Left ventricle myocardium inferior (tissue), 1 donor: ENCODE data around the gene USP22. TPM values are rescaled to one million over a fixed set of nuclear protein-coding genes. Genes with fewer than 3 reads are reported as not detected.
"Not testable (repeated sequence)": the region's sequence is repeated elsewhere in the genome, so short reads cannot be mapped to it uniquely, and the experiment has no call there.

Experiments used
- DNase-seq: peaks from one replicate; pipeline ENCODE4 v3.0.0-alpha.2; 2020
- H3K27ac ChIP-seq: fragments of 200-600 bp; replicated peaks from 2 replicates; pipeline ENCODE4 v1.8.0; 2021
- H3K27me3 ChIP-seq: fragments of 200-600 bp; 2 replicates; pipeline ENCODE4 v1.8.0; 2021; ENCODE audit warnings: low read depth
- H3K36me3 ChIP-seq: fragments of 200-600 bp; 2 replicates; pipeline ENCODE4 v1.8.0; 2021
- H3K4me1 ChIP-seq: fragments of 200-600 bp; 2 replicates; pipeline ENCODE4 v1.8.0; 2021
- H3K4me3 ChIP-seq: fragments of 200-600 bp; 2 replicates; pipeline ENCODE4 v1.8.0; 2021; ENCODE audit warnings: mild to moderate bottlenecking, moderate library complexity
- H3K9me3 ChIP-seq: fragments of 200-600 bp; replicated peaks from 2 replicates; pipeline ENCODE4 v1.8.0; 2021
- CTCF ChIP-seq: fragments of 200-600 bp; IDR thresholded peaks from 2 replicates; pipeline ENCODE4 v1.8.0; 2021; ENCODE audit warnings: antibody characterized with exemption, mild to moderate bottlenecking, borderline replicate concordance
- intact Hi-C: fragments of 100-400 bp; cut with micrococcal nuclease; formaldehyde crosslinking; loops from one replicate; pipeline ENCODE4 v1.11.0; 2022
- long read RNA-seq: library from polyadenylated mRNA; unstranded; transcript quantifications from one replicate; pipeline ENCODE4 v2.0.0, GENCODE V29; 2021
- total RNA-seq: library from RNA; stranded (reverse); fragmentation: NEBNext Ultra II Directional; extraction: Animal tissue kit (Norgen Biotek cat#: 25700); gene quantifications from one replicate; pipeline ENCODE4 v1.2.1, GENCODE V29; 2021
- donor health status: DM: no; HTN: yes; CAD: no; lungs with severe emphysema.

USP22 gene
- 159 TPM for total RNA-seq
- long read RNA-seq, full-length matches to known transcripts = 182 of 279 reads
- long read RNA-seq, partial matches to known transcripts = 25 of 279 reads
- long read RNA-seq, other reads (novel, unspliced or antisense) = 72 of 279 reads

DNA sequence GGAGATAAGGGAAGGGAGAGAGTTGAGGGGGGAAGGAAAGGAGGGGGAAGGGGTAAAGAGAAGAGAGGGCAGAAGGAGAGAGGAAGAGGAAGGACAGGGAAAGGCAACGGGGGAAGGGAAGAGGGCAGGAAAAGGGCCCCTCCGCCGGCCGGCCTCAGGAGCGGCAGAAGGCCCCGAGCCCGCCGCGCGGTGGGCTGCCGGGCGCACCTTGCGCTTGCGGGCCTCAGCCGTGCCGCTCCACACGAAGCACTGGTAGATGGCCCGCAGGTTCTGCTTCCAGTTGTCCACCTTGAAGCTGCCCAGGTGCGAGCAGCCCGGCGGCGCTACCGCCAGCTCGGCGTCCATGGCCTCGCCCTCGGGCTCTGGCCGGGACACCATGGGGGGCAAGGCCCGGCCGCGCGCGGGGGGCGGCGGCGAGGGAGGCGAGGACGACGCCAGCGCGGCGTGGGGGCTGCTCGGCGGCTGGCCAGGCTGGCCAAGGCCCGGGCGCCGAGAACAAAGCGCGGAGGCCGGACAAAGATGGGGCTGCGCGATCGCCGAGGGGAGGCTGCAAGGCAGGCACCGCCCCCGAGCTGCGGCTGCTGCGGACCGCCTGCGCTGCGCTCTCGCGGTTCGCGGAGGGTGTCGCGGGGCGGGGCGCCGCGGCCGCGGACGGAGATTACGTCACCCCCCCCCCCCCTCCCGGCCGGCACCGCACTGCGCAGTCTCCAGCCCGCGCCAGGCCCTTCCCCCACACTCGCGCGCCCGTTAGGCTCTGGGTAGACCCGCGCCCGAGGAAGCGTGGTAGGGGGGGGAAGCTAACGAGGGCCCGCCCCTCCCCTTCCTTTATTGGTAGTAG is at the start of gene USP22:
Gene USP22 (minus strand): TSS at position 554 of the 838 bp plus-strand sequence. CDS start 176 bp downstream, at position 378.
- Histone ChIP-seq H3K27me3 (no peaks in the 10 kb centered on the region), H3K9me3 (no peaks in the 10 kb centered on the region), H3K27ac (peak within 1 kb of the TSS; percentile 100), H3K4me3 (peak within 1 kb of the TSS; percentile 99), H3K36me3 (no peaks in the 10 kb centered on the region), H3K4me1 (peaks cover 59% of the 10 kb centered on the region)
- TF ChIP-seq CTCF = no peak
- intact Hi-C loops = loop anchor here (5.0 kb wide), 1 partner anchor 85 kb away; the partner anchor contains the start of gene DHRS7B
- no peak for DNase-seq

DNA sequence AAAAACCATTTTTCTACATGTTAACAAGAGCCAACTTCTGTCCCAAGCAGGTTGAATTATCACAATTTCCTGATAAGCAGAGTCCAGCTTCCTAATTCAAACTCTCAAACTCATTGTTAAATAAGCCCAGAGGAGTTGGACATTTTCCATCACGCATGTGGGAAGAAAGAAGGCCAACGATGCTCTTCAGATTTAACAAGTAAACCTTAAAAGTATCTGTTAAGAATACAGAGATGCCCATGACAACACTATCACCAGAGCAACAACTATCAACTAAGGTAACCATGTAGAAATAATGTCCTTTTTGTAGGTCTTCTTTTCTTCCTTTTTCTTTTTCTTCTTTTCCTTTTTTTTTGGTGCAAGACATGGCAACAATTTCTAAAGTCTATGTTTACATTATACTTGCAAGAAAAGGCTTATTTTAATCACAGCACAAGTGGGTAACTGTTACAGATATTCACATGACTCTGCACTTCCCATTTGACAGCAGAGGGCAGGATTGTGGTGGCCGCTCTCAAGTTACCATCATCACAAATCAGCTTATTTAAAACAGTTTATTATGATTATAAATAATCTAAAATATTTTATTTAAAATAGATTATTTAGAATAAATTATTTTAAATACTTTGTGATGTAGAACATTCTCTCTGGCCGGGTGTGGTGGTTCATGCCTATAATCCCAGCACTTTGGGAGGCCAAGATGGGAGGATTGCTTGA is 48.2 kb upstream of the USP22 start:
- Histone ChIP-seq H3K4me1 (no peaks in the 10 kb centered on the region), H3K4me3 (no peak overlapping the region), H3K27ac (no peak overlapping the region), H3K36me3 (no peaks in the 10 kb centered on the region), H3K27me3 (no peaks in the 10 kb centered on the region), H3K9me3 (no peaks in the 10 kb centered on the region)
- no peak for DNase-seq
- no peak for TF ChIP-seq CTCF
- intact Hi-C loops = no loop called here

- Histone ChIP-seq H3K27me3 (peaks cover 8% of the 10 kb centered on the region), H3K4me3 (no peak overlapping the region), H3K4me1 (no peaks in the 10 kb centered on the region), H3K27ac (no peak overlapping the region), H3K36me3 (no peaks in the 10 kb centered on the region), H3K9me3 (no peaks in the 10 kb centered on the region)
- no peak for TF ChIP-seq CTCF
- no peak for DNase-seq
- intact Hi-C loops = no loop called here
Measured at GRCh38 chr17:21089933-21090901, 47.4 kb upstream of the USP22 start.

GRCh38 chr17:21089145-21089544 is 46.3 kb upstream of the USP22 start:
- intact Hi-C loops = no loop called here
- Histone ChIP-seq H3K9me3 (no peaks in the 10 kb centered on the region), H3K27ac (no peak overlapping the region), H3K36me3 (no peaks in the 10 kb centered on the region), H3K4me1 (no peaks in the 10 kb centered on the region), H3K4me3 (no peak overlapping the region), H3K27me3 (peaks cover 16% of the 10 kb centered on the region)
- no peak for TF ChIP-seq CTCF
- DNase-seq = no peak

GRCh38 chr17:21085707-21086106 is 42.9 kb upstream of the USP22 start:
- intact Hi-C loops = no loop called here
- Histone ChIP-seq H3K36me3 (no peaks in the 10 kb centered on the region), H3K27me3 (peaks cover 18% of the 10 kb centered on the region), H3K9me3 (no peaks in the 10 kb centered on the region), H3K27ac (no peak overlapping the region), H3K4me1 (no peaks in the 10 kb centered on the region), H3K4me3 (no peak overlapping the region)
- TF ChIP-seq CTCF = no peak
- DNase-seq = no peak

DNA sequence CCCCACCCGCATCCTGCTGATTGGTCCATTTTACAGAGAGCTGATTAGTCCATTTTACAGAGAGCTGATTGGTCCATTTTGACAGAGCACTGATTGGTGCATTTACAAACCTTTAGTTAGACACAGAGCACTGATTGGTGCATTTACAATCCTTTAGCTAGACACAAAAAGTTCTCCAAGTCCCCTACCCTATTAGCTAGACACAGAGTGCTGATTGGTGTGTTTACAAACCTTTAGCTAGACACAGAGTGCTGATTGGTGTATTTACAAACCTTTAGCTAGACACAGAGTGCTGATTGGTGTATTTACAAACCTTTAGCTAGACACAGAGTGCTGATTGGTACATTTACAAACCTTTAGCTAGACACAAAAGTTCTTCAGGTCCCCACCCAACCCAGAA is 42.5 kb upstream of the USP22 start:
- H3K9me3 ChIP-seq, intact Hi-C loops, H3K36me3 ChIP-seq, H3K4me3 ChIP-seq, DNase-seq, H3K27ac ChIP-seq, H3K4me1 ChIP-seq: not testable (repeated sequence)
- H3K27me3 ChIP-seq = peaks cover 22% of the 10 kb centered on the region
